ENCODE results near the gene DNAH10. TPM values are rescaled to one million over a fixed set of nuclear protein-coding genes. Genes with fewer than 3 reads are reported as not detected.
A peak's percentile ranks its signal among the peaks of the same experiment; 100 is the strongest.

The DNAH10 gene
- polyA plus RNA-seq, 2 donors = 0.01 TPM; not detected in 1

DNA sequence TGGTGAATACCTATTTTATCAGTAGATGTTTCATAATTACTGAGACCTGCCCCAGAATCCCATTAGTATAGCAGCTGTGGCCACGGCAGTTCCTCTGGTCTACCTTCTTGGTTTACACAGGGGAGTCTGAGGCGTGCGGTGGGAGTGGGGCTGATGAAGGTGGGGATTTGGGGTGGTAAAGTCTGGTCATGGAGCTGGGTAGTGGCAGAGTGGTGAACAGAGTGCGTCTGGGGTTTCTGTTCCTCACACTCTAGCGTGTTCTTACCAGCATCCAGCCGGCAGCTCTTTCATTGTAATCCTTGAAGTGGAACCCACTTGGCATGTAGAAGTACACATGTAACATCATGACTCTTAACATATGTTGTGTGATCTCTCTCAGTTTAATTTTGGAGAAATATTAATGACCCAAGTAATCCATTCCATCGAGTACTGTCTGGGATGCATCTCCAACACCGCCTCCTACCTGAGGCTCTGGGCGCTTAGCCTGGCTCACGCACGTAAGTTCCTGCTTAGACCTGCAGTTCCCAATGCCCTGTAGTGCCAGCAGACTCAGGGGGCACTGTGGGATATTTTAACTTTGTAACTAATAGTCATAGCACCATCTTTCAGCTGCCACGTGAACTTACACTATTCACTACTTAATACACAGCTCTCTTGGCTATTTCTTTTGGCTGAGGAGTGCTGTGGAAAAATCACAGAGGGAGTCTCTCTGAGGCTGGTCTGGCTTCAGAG is 7.9 kb upstream of the DNAH10 start:
- H3K9me3 ChIP-seq (ENCODE audit: control insufficient read depth in 2 of 2, insufficient read depth in 1 of 2, low read depth in 1 of 2, low read length in 1 of 2) = no peaks in the 10 kb centered on the region
- H3K4me3 ChIP-seq (ENCODE audit: low read depth in 1 of 2, low read length in 2 of 2) = no peak overlapping the region
- no peak overlapping the region for H3K27ac ChIP-seq (ENCODE audit: low read depth in 2 of 2, low read length in 1 of 2)
- peaks cover 15 to 32% of the 10 kb centered on the region in 2 donors for H3K36me3 ChIP-seq (ENCODE audit: control insufficient read depth in 2 of 2, insufficient read depth in 2 of 2, low read length in 1 of 2)
- no peaks in the 10 kb centered on the region for H3K4me1 ChIP-seq (ENCODE audit: control insufficient read depth in 2 of 2, insufficient read depth in 2 of 2, low read length in 1 of 2)
- H3K27me3 ChIP-seq (ENCODE audit: control insufficient read depth in 1 of 2, insufficient read depth in 2 of 2, low read length in 2 of 2) = no peaks in the 10 kb centered on the region
- WGBS, 2 donors = 89 to 91% methylated on average over 12 of the region's 12 CpGs

DNA sequence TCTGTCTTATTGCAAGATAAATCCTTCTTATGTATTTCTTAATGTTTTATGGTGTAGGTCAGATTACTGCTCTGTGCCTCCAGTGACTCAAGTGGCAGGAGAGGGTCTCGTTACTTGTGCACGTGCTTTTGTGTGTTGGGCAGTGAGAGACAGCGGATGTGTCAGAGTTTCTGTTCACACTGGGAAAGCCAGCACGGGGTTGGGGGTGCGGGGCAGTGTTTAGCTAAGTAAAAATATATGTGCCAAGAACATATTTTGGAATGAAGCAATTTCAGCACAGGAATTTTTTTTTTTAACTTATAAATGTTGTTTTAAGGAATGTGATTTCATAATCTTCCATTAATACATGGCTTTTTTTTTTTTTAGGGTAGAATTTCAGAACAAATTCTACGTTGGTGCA is 4.5 kb upstream of the DNAH10 start:
- Histone ChIP-seq H3K4me1 (ENCODE audit: control insufficient read depth in 2 of 2, insufficient read depth in 2 of 2, low read length in 1 of 2) (peaks cover 2 to 8% of the 10 kb centered on the region in 2 donors), H3K4me3 (ENCODE audit: low read depth in 1 of 2, low read length in 2 of 2) (no peak overlapping the region), H3K27me3 (ENCODE audit: control insufficient read depth in 1 of 2, insufficient read depth in 2 of 2, low read length in 2 of 2) (no peaks in the 10 kb centered on the region), H3K27ac (ENCODE audit: low read depth in 2 of 2, low read length in 1 of 2) (no peak overlapping the region), H3K9me3 (ENCODE audit: control insufficient read depth in 2 of 2, insufficient read depth in 1 of 2, low read depth in 1 of 2, low read length in 1 of 2) (no peaks in the 10 kb centered on the region), H3K36me3 (ENCODE audit: control insufficient read depth in 2 of 2, insufficient read depth in 2 of 2, low read length in 1 of 2) (peaks cover 6 to 19% of the 10 kb centered on the region in 2 donors)
- WGBS, 2 donors = 78 to 89% methylated on average over 6 of the region's 6 CpGs

DNA sequence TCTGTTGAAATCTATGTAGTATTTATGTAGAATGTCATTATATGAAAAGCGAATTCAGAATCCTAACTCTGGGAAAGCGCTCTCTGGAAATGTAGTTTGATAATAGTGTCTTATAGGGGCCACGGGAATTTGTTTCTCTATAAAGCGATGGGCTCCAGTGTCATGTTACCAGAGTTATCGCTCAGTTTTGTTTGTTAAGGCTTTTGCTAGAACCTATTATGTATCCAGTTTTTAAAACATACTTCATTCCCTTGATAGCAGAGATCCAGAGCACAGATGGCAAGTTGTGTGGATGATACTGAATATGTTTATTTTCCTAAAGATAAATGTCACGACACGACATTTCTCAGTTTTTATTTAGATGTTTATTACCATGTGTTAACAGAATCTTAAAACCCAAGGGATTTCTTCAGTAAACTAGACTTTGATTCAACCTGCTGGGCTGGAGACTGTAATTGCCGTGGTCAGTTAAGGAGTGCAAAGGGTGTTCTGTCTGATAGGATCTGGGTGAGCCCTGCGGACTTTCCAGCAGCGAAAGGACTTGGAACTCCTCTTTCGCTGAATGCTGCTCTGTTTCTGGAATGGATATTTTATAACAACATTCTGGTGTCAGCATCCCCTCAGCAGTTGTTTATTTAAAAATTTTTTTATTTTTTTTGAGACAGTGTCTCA is 1.7 kb upstream of the DNAH10 start:
- 93 to 96% methylated on average over 11 of the region's 11 CpGs for WGBS, 2 donors
- H3K27ac ChIP-seq (ENCODE audit: low read depth in 2 of 2, low read length in 1 of 2) = no peak overlapping the region
- peaks cover 0 to 4% of the 10 kb centered on the region in 2 donors for H3K36me3 ChIP-seq (ENCODE audit: control insufficient read depth in 2 of 2, insufficient read depth in 2 of 2, low read length in 1 of 2)
- peaks cover 6 to 11% of the 10 kb centered on the region in 2 donors for H3K4me1 ChIP-seq (ENCODE audit: control insufficient read depth in 2 of 2, insufficient read depth in 2 of 2, low read length in 1 of 2)
- H3K27me3 ChIP-seq (ENCODE audit: control insufficient read depth in 1 of 2, insufficient read depth in 2 of 2, low read length in 2 of 2) = no peaks in the 10 kb centered on the region
- no peaks in the 10 kb centered on the region for H3K9me3 ChIP-seq (ENCODE audit: control insufficient read depth in 2 of 2, insufficient read depth in 1 of 2, low read depth in 1 of 2, low read length in 1 of 2)
- H3K4me3 ChIP-seq (ENCODE audit: low read depth in 1 of 2, low read length in 2 of 2) = no peak overlapping the region

DNA sequence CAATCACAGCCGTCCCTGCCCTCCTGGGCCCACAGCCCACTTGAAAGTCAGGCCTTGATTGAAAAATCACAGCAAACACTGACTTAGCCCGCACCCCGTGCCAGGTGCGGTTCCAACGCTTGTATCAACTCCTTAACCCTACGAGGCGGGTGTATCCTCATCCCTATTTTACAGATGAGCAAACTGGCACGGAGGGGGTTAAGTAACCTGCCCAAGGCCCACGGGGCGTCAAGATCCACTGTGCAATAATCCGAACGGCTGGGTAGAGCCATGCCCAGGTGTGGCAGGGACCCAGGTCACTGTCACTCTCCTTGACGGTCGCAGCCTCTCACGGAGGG is 583 bp downstream of the DNAH10 start:
- Histone ChIP-seq H3K4me1 (ENCODE audit: control insufficient read depth in 2 of 2, insufficient read depth in 2 of 2, low read length in 1 of 2) (peaks cover 6 to 11% of the 10 kb centered on the region in 2 donors), H3K36me3 (ENCODE audit: control insufficient read depth in 2 of 2, insufficient read depth in 2 of 2, low read length in 1 of 2) (no peaks in the 10 kb centered on the region), H3K27ac (ENCODE audit: low read depth in 2 of 2, low read length in 1 of 2) (no peak overlapping the region), H3K27me3 (ENCODE audit: control insufficient read depth in 1 of 2, insufficient read depth in 2 of 2, low read length in 2 of 2) (no peaks in the 10 kb centered on the region), H3K4me3 (ENCODE audit: low read depth in 1 of 2, low read length in 2 of 2) (peak overlapping the region; percentile 47 to 58), H3K9me3 (ENCODE audit: control insufficient read depth in 2 of 2, insufficient read depth in 1 of 2, low read depth in 1 of 2, low read length in 1 of 2) (no peaks in the 10 kb centered on the region)
- 25 to 30% methylated on average over 15 of the region's 15 CpGs for WGBS, 2 donors

DNA sequence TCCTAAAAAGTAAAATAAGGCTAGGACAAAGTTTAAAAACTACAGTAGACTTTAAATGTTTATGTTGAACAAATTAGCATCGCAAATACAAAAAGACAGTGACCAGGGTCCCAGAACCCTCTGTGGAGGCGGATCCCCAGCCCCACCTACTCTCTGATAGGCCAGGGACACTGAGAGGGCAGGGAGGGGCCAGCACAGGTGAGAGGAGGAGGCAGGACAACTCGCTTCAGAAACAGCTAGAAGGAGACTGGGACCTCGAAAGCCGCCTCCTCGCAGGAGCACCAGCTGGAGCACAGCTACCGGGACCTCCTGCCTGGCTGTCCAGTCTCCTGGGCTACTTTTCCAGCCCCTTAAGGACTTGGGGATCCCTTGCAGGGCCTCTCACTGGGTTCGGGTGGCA is 992 bp downstream of the DNAH10 start:
- Histone ChIP-seq H3K27me3 (ENCODE audit: control insufficient read depth in 1 of 2, insufficient read depth in 2 of 2, low read length in 2 of 2) (no peaks in the 10 kb centered on the region), H3K4me1 (ENCODE audit: control insufficient read depth in 2 of 2, insufficient read depth in 2 of 2, low read length in 1 of 2) (peaks cover 6 to 11% of the 10 kb centered on the region in 2 donors), H3K9me3 (ENCODE audit: control insufficient read depth in 2 of 2, insufficient read depth in 1 of 2, low read depth in 1 of 2, low read length in 1 of 2) (no peaks in the 10 kb centered on the region), H3K4me3 (ENCODE audit: low read depth in 1 of 2, low read length in 2 of 2) (peak overlapping the region in 1 of 2 donors; percentile 21), H3K36me3 (ENCODE audit: control insufficient read depth in 2 of 2, insufficient read depth in 2 of 2, low read length in 1 of 2) (no peaks in the 10 kb centered on the region), H3K27ac (ENCODE audit: low read depth in 2 of 2, low read length in 1 of 2) (no peak overlapping the region)
- WGBS, 2 donors = 30 to 54% methylated on average over 8 of the region's 8 CpGs

DNA sequence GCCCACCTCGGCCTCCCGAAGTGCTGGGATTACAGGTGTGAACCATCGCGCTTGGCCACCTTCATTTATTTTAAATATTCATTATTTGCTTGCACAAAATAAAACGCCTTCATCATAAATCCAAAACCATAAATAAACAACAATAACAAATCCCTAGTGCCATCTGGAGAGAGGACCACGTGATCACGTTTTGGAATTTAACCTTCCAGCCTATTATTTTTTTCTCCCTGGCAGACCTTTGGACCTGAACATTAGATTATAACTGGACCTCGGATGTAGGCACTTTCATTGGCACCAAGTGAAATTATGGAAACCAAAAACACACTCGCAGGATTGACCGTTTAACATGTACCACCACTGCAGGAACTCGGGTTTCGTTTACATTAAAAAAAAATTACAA is 2.0 kb downstream of the DNAH10 start:
- H3K4me1 ChIP-seq (ENCODE audit: control insufficient read depth in 2 of 2, insufficient read depth in 2 of 2, low read length in 1 of 2) = peaks cover 6 to 11% of the 10 kb centered on the region in 2 donors
- no peak overlapping the region for H3K4me3 ChIP-seq (ENCODE audit: low read depth in 1 of 2, low read length in 2 of 2)
- H3K9me3 ChIP-seq (ENCODE audit: control insufficient read depth in 2 of 2, insufficient read depth in 1 of 2, low read depth in 1 of 2, low read length in 1 of 2) = no peaks in the 10 kb centered on the region
- no peaks in the 10 kb centered on the region for H3K36me3 ChIP-seq (ENCODE audit: control insufficient read depth in 2 of 2, insufficient read depth in 2 of 2, low read length in 1 of 2)
- H3K27me3 ChIP-seq (ENCODE audit: control insufficient read depth in 1 of 2, insufficient read depth in 2 of 2, low read length in 2 of 2) = no peaks in the 10 kb centered on the region
- no peak overlapping the region for H3K27ac ChIP-seq (ENCODE audit: low read depth in 2 of 2, low read length in 1 of 2)
- 74 to 82% methylated on average over 12 of the region's 12 CpGs for WGBS, 2 donors

DNA sequence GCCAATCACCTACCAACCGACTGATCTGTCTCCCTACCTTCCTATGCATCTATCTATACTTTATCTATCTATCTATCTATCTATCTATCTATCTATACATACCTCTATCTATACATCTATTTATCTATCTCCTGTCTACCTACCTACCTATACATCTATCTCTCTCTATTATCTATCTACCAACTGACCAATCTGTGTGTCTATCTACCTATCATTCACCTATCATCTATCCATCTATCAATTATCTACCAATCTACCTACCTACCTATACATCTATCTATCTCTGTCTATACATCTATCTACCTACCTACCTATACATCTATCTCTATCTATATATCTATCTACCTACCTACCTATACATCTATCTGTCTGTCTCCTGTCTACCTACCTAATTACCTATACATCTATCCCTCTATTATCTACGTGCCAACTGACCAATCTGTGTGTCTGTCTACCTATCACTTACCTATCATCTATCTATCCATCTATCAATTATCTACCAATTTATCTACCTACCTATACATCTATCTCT is 3.5 kb downstream of the DNAH10 start:
- Histone ChIP-seq H3K9me3 (ENCODE audit: control insufficient read depth in 2 of 2, insufficient read depth in 1 of 2, low read depth in 1 of 2, low read length in 1 of 2) (no peaks in the 10 kb centered on the region), H3K36me3 (ENCODE audit: control insufficient read depth in 2 of 2, insufficient read depth in 2 of 2, low read length in 1 of 2) (no peaks in the 10 kb centered on the region), H3K4me3 (ENCODE audit: low read depth in 1 of 2, low read length in 2 of 2) (no peak overlapping the region), H3K27me3 (ENCODE audit: control insufficient read depth in 1 of 2, insufficient read depth in 2 of 2, low read length in 2 of 2) (no peaks in the 10 kb centered on the region), H3K4me1 (ENCODE audit: control insufficient read depth in 2 of 2, insufficient read depth in 2 of 2, low read length in 1 of 2) (peaks cover 6 to 11% of the 10 kb centered on the region in 2 donors), H3K27ac (ENCODE audit: low read depth in 2 of 2, low read length in 1 of 2) (no peak overlapping the region)
- WGBS, 2 donors = 64 to 83% methylated on average over 2 of the region's 2 CpGs

DNA sequence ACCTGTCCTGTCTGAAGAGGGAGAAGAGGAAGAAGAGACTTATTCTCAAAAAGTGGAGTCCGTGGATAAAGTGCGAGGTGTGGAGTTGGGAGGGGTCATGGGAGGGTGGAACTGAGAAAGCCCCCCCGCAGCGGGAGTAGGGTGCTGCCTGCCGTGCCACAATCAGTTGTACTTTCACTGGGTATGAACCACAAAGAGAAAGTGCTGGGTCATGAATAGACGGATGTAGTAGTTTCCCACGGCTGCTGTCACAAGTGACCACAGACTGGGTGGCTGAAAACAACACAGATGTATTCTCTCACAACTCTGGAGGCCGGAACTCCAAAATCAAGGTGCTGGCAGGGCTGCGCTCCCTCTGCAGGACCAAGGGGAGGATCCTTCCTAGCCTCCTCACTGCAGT is 5.5 kb downstream of the DNAH10 start:
- Histone ChIP-seq H3K27ac (ENCODE audit: low read depth in 2 of 2, low read length in 1 of 2) (no peak overlapping the region), H3K4me3 (ENCODE audit: low read depth in 1 of 2, low read length in 2 of 2) (no peak overlapping the region), H3K4me1 (ENCODE audit: control insufficient read depth in 2 of 2, insufficient read depth in 2 of 2, low read length in 1 of 2) (peaks cover 3% of the 10 kb centered on the region in 2 donors), H3K9me3 (ENCODE audit: control insufficient read depth in 2 of 2, insufficient read depth in 1 of 2, low read depth in 1 of 2, low read length in 1 of 2) (no peaks in the 10 kb centered on the region), H3K27me3 (ENCODE audit: control insufficient read depth in 1 of 2, insufficient read depth in 2 of 2, low read length in 2 of 2) (no peaks in the 10 kb centered on the region), H3K36me3 (ENCODE audit: control insufficient read depth in 2 of 2, insufficient read depth in 2 of 2, low read length in 1 of 2) (no peaks in the 10 kb centered on the region)
- WGBS, 2 donors = 74 to 76% methylated on average over 9 of the region's 9 CpGs

DNA sequence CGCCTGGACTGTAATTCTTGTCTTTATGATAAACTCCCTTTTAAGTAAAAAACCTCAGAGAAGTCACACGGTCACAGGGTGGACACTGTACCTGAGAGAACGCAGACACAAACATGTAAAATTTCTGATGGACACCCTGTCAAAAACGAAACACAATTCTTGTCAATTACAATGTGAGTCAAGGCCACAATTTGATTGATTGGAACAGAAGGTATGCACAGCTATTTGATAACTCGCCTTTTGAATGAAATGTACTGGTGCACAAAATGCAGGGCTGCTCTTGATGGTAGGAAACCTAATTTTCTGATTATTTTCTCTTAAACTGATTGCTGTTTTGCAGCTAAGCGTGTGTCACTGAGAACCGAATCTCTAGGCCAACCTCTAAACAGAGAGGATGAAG is 9.2 kb downstream of the DNAH10 start:
- Histone ChIP-seq H3K9me3 (ENCODE audit: control insufficient read depth in 2 of 2, insufficient read depth in 1 of 2, low read depth in 1 of 2, low read length in 1 of 2) (peaks cover 0 to 1% of the 10 kb centered on the region in 2 donors), H3K4me1 (ENCODE audit: control insufficient read depth in 2 of 2, insufficient read depth in 2 of 2, low read length in 1 of 2) (no peaks in the 10 kb centered on the region), H3K27me3 (ENCODE audit: control insufficient read depth in 1 of 2, insufficient read depth in 2 of 2, low read length in 2 of 2) (no peaks in the 10 kb centered on the region), H3K4me3 (ENCODE audit: low read depth in 1 of 2, low read length in 2 of 2) (no peak overlapping the region), H3K36me3 (ENCODE audit: control insufficient read depth in 2 of 2, insufficient read depth in 2 of 2, low read length in 1 of 2) (no peaks in the 10 kb centered on the region), H3K27ac (ENCODE audit: low read depth in 2 of 2, low read length in 1 of 2) (no peak overlapping the region)
- 79 to 84% methylated on average over 7 of the region's 7 CpGs for WGBS, 2 donors

Measured in esophagus (tissue), 2 donors.